Amniotic epithelial cell (primary cell): Measurements from ENCODE around the gene TMED1.

Source experiments
- DNase-seq: peaks from one replicate; pipeline ENCODE4 v3.0.0-alpha.2; 2010; ENCODE audit warnings: low read depth

Gene TMED1

GRCh38 chr19:10809651-10810285 lies 26.2 kb downstream of the TMED1 start:
- DNase-seq: no peak

- DNase-seq: peak; percentile 64
Observed at GRCh38 chr19:10808937-10809649, 26.9 kb downstream of the TMED1 start.

DNA sequence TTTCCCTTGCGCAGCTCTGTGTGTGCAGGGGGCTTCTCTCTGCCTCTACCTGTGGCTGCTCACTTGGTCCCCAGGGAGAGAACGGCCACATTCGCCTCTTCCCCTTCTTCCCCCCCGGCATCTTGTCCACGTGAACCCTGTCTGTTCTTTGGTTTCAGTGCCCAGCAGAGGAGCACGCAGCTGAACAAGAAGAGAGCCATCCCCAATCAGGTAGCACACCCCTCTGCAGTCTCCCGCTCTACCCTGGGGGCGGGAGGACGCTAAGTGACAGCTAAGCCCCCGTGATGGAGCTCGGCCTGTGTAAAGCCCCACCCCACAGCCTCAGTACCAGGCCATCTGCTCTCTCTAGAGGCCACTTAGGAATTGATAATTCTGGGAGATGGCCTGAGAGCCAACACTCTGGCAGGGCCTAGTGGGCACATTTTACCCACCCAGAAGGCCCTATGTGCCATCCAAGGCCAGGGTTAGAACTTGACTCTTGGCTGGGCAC lies 30.2 kb downstream of the TMED1 start:
- DNase-seq: no peak

DNA sequence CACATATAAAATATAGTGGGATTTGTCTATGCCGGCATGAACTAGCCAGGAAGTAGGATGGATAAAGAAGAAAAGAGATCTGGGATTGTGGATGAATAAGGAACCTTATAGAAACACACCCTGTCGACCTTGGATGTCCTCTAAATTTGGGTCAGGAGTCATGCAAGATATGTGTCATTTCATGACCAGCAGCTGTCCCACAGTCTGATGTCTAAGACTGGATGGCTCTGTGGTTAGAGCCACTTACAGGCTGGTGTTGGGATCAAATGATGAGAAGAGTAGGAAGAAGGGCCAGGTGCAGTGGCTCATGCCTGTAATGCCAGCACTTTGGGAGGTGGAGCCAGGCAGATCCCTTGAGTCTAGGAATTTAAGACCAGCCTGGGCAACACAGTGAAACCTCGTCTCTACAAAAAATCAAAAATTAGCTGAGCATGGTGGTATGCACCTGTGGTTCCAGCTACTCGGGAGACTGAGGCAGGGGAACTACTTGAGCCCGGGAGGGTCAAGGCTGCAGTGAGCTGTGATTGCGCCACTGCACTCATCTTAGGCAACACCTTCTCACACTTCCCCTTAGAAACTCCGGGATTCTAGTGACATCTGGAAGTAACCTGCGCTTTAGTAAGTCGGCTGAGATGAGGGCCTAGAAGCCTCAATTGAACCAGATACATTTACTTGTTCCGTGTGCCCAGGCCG lies 30.8 kb downstream of the TMED1 start:
- DNase-seq: peak; percentile 18

DNA sequence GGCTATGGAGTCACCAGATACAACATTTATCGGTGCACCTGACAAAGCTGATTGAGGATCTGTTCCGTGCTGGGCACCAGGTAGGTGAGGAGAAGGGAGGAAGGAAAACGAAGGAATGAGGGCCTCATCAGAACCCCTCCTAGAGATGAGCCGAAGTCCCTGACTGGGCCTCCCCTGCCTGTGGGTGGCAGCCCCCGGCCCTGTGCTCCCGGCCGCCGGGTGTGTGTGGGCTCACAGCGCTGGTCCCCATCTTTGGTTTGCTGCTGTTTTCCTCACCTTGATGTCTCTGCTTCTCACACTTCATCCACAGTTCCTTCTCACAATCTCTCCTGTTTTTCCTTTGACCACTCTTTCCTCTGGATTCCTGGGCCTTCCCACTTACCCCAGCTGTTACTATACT lies 32.8 kb downstream of the TMED1 start:
- DNase-seq: no peak

GRCh38 chr19:10802479-10802878 lies 33.5 kb downstream of the TMED1 start:
- no peak for DNase-seq

DNA sequence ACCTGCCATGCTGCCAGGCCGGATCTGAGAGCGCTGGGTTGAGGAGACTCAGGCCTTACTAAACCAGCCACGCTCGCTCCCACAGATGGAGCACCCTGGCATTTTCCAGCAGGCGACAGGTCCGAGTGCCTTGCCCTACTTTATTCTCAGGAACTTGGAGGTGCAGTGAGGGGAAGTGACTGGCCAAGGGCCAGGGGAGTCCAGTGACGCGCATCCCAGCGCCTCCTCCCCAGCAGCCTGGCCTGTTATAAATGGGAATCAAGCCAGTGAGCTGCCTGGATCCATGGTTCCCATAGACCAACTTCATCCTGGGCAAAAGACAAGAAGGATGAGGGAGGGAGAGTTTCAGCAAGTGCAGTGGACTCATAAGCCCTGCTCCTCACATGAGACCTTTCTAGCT lies 35.5 kb downstream of the TMED1 start:
- DNase-seq: peak; percentile 15

- peak; percentile 23 for DNase-seq
Observed at GRCh38 chr19:10797541-10798256, 38.3 kb downstream of the TMED1 start.

GRCh38 chr19:10797078-10797477 lies 38.9 kb downstream of the TMED1 start:
- DNase-seq: no peak

- no peak for DNase-seq
Observed at GRCh38 chr19:10796653-10797052, 39.4 kb downstream of the TMED1 start.

DNA sequence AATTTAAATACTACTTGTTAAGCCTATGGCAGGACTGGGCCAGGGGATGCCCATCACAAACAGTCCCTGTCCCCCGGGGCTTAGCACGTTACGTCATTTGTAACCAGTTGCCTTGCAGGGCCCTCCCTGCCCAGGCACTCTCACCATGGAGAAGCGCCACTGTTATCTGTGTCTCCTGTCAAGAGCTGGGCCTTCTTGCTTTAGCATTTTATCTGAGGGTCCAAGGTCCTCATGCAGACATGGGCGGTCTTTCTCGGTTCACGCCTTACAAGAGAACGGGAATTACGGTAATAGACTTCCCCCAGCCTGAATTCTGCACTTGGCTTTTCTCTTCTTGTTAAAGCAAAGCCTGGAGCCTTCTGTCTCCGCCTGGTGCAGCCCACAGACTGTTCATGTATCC lies 46.1 kb downstream of the TMED1 start:
- no peak for DNase-seq

GRCh38 chr19:10788146-10788545 lies 47.9 kb downstream of the TMED1 start:
- no peak for DNase-seq

DNA sequence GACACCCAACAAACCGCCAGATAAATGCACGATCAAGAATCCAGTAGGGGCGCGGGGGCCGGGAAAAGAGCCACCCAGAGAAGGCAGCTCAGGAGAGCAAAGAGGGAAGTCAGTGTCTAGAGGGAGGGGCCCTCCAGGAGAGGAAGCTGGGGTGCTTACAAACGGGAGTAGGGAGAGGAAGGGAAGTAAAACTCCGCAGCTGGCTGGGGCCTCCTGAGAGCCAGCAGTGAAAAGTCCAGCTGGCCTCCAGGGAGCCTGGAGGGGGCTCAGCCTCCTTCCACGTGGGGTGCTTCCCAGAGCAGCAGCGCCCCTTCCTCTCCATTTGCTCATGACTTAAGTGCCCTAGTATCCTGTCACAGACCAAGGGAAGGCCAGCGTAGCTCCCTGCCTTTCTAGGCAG lies 51.8 kb downstream of the TMED1 start:
- DNase-seq: no peak

GRCh38 chr19:10782795-10783194 lies 53.2 kb downstream of the TMED1 start:
- DNase-seq: no peak
